Urothelium cell line (cell line): Measurements from ENCODE around the gene RHBDL3.
A peak's percentile ranks its signal among the peaks of the same experiment; 100 is the strongest.

Experiments
- DNase-seq: peaks from one replicate; pipeline ENCODE4 v3.0.0; 2011; ENCODE audit warnings: low spot score, mixed read lengths
- FAIRE-seq: peaks from 2 replicates; lab custom pipeline; 2011; peaks lifted over from hg19 to GRCh38; lab: Jason Lieb, UNC

Gene RHBDL3

DNA sequence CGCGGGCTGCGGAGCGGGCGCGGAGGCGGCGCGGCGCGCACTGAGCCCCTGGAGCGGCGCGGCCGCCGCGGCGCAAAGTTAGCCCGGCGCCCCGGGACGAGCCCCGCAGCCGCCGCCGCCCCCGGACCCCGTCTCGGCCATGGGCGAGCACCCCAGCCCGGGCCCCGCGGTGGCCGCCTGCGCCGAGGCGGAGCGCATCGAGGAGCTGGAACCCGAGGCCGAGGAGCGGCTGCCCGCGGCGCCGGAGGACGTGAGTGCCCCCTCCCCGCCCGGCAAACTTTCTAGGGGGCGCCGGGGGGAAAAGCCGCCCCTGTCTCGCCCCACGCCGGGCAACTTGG is 388 bp downstream of the RHBDL3 start:
- no peak for DNase-seq
- no peak for FAIRE-seq

DNA sequence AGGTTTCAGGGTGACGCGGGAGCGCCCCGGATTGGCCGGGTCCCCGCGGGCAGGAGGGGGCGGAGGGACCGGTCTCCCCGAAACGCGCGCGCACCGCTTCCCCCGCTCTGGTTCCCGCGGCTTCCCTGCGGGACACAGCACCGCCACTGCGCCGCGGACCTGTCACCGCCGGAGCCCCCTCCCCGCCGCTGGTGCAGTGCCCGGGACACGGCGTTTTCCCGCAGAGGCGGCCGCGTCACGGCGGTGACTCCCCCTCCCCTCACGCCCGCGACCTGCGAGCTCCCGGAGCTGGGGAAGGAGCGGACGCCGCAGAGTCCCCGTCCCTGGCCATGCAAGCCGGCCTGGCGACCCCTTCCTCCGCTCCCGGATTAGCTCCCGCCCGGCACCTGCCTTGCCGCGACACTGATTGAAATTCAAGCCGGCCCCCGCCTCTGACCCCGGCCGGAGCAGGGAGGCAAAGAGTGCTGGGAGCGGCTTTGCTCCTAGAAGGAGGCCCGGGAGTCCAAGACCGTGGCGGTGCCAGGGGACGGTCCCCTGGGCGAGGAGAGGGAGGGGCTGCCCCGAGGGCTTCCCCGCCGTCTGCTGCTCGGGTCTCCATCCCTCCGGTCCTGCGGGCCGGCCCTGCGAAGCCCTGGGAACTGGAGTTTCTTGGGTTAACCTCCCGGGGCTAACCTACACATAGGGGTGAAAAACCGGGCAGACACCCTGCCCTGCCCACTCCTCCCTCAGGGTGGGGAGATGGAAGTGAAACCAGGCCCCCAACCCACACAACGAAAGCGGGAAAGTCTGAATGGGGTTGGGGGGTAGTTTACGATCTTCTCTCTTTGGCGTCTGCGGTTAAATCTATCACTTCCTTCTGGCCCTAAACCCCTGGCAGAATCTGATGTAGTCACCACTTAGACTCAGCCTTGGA is 1.0 kb downstream of the RHBDL3 start:
- no peak for DNase-seq

DNA sequence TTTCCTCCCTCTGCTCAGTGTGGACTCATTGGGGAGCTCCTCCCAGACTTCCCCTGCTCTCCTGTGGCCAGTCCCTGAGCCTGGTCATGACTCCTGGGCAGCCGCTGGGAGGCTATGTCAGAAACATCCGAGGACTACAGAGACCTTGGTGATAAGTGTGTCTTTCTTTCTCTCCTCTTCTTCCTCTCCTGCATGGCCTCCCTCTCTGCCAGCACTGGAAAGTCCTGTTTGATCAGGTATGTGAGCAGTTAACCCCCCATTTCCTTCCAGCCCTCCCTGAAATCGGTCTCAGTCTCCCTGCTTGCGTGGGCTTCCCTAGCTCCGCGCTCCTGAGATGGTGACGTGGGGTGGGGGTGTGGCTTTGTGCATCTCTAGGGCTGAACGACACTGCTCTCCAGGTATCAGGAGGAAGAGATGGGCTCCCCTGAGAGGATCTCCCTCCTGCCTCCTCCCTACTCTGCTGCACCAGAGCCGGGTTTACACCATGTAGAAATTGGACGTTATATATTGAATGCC is 2.1 kb downstream of the RHBDL3 start:
- FAIRE-seq, result no peak

More for the DNA sequence above, 1.0 kb downstream of the RHBDL3 start:
- FAIRE-seq, result no peak

DNA sequence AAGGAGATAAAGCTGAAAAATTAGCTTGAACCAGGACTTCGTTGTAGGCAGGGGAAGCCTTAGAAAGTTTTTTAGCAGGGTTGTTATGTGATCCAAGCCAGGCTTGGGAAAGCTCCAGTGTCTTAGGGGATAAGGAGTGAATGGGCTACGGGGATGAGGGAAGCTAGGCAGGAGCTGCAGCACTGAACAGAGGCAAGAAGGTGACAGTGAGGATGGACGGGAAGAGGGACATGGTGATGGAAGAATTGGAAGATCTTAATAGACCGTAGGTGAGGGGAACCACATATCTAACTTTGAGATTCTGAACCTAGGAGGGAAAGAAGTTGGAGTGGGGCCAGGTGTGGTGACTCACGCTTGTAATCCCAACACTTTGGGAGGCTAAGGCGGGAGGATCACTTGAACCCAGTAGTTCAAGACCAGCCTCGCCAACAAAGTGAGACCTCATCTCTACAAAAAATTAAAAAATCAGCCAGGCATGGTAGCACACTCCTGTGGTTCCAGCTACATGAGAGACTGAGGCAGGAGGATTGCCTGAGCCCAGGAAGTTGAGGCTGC is 3.2 kb downstream of the RHBDL3 start:
- peak; percentile 90 for FAIRE-seq
- DNase-seq, result no peak

More for the DNA sequence above, 2.1 kb downstream of the RHBDL3 start:
- no peak for DNase-seq

DNA sequence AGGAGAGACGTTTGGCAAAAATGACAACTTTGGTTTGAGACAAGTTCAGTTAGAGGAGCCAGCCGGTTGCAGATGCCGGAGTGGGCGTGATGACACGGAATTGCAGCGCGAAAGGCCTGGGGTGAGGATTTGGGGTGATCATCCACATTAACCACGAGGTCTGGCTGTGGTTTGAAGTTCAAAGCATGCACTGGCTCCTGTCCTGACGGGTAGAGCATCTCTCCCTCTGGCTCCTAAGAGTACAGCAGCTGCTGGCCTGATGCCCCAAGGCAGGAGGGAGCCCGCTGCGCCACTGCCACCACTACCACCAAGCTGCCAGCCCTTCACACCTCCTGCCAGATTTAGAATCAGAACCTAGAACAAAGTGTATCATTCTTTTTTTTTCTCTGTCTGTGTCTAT is 3.7 kb downstream of the RHBDL3 start:
- DNase-seq (no peak), FAIRE-seq (no peak)

DNA sequence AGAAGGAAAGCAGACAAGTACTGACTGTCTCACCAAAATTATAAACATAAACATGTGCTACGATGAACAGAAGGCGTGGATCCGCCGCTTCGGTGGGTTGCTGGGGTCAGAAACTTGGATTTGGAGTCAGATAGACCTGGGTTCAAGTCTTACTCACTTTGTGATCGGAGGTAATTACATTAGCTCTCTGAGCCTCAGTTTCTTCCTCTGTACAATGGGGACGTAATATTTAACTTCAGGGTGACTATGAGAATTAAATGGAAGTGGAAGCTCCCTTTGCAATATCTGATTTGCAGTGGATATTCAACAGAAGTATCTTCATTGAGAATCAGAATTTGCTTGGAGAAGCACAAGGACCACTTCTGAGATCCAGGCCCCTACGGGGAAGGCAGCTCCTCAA is 6.2 kb downstream of the RHBDL3 start:
- FAIRE-seq (no peak), DNase-seq (no peak)

DNA sequence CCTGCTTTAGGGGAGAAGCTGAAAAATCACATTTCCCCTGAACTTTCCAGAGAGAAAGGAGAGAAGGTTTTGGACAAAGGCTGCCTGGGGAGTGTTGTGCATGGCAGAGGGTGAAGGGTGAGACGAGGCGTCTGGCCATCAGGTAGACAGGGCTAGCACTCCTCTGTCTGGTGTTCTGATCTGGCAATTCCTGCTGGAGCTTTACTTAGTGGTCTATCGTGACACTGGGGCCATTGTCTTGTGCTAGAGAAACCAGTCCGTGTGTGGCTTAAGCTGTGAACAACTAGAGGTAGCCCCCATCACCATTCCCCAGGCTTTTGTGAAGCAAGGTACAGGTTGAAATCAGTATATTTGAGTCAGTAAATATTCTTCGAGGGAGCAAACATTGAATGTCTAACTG is 8.5 kb downstream of the RHBDL3 start:
- DNase-seq, result no peak
- FAIRE-seq, result no peak

DNA sequence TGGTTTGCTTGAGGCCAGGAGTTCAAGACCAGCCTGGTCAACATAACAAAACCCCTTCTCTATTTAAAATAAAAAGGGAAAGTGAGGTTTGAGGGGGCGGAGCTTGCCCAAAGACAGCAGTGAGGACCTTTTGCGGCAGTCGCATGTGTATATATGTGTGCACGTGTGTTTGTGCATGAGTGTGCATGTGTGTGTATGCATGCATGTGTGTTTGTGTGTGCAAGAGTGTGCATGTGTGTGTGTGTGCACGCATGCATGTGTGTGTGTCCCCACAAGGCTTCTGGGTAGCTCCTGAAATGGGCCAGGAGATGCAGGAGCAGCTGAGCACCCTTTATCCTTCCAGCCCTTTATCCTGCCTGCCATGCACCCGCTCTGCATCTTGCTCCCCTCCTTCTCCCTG is 9.0 kb downstream of the RHBDL3 start:
- FAIRE-seq, result peak; percentile 42
- no peak for DNase-seq

DNA sequence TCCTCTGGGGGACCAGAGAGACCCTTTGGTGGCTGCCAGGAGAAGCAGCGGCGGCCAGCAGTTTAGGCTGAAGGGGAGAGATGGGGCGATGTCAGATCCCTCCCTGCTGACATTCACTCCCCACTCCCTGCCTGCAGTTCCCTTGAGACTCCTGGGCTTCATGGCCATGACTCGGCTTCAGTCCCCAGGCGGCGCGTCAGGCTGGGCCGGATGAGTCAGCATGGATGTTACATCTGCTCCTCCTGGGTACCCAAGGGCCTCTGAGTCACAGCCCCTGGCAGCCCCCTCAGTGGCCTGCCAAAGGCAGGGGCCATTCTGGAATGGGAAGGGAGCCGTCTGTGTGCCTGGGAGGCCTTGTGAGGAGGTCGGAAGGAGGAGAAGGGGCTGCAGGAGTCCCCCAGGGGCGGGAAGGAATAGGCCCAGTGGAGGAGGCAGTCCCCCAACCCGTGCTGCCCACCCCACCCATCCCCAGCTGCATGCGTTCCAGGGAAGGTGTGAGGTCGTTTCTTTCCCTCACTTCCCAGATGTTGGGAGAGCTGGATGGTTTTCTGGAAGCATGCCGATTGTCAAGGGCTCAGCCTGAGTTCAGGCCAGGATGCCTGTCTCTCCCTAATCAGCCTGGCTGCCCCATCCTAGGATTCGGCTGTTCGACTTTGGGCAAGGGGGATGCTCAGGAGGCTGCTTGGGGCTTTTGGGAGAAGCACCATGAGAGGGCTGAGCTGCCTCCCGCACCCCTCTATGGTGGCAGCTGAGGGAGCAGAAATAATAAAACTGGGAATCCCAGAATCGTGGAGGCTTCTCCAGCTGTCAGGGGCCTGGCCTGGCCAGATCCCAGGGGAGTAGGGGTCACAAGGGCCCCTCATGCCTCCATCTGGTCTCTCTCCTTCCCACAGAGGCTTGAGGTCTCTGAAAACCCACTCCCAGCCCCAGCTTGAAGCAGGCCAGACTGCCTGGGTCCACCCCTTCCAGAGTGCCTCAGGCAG is 9.7 kb downstream of the RHBDL3 start:
- FAIRE-seq (peak; percentile 86), DNase-seq (peak; percentile 95)

DNA sequence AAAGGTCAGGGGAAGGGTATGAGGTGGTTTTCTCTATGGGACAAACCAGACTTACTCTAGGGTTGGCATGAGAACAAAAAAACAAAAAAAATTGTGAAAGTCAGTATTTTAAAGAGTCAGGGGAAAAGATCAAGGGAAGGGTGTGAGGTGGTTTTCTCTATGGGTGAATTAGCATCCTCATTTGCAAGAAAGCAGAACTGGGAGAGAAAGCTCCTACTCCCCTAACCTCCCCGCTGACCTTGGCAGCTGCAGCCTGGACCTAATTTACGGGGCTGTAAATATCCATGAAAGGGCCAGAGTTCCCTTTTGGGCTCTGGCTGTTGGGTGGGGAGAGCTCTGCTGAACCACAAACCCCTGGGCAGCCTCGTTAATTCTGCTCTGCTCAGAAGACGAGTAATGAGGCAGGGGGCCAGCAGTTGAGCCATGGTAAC is 10.6 kb downstream of the RHBDL3 start:
- DNase-seq, result no peak
- no peak for FAIRE-seq

DNA sequence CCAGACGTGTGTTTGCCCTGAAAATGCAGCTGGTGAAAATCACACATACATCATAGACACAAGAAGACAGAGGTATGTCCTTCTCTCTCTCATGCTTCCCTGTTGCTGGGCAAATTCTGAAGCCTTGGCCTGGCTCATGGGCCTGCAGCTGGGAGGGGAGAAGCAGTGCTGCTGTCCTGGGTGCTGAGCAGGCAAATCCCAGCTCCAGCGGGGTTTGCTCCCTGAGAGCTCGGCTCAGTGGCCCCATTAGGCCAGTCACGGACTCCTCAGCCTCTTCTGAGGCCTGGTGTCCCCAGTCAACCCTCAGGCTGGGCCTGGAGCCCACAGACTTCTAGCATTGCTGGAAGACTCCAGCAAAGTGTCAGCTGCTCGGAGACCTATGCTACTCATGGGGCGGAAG is 11.7 kb downstream of the RHBDL3 start:
- DNase-seq (no peak), FAIRE-seq (no peak)

DNA sequence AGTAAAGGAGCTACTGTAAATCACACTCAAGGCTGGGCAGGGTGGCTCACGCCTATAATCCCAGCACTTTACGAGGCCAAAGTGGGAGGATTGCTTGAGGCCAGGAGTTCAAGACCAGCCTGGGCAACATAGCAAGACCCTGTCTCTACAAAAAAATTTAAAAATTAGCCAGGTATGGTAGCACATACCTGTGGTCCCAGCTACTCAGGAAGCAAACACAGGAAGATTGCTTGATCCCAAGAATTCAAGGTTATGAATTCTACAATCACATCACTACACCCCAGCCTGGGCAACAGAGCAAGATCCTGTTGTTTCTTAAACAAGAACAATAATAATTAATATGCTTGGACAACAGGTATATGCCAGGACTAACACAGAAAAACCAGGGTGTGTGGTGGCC is 13.2 kb downstream of the RHBDL3 start:
- DNase-seq (no peak), FAIRE-seq (no peak)

DNA sequence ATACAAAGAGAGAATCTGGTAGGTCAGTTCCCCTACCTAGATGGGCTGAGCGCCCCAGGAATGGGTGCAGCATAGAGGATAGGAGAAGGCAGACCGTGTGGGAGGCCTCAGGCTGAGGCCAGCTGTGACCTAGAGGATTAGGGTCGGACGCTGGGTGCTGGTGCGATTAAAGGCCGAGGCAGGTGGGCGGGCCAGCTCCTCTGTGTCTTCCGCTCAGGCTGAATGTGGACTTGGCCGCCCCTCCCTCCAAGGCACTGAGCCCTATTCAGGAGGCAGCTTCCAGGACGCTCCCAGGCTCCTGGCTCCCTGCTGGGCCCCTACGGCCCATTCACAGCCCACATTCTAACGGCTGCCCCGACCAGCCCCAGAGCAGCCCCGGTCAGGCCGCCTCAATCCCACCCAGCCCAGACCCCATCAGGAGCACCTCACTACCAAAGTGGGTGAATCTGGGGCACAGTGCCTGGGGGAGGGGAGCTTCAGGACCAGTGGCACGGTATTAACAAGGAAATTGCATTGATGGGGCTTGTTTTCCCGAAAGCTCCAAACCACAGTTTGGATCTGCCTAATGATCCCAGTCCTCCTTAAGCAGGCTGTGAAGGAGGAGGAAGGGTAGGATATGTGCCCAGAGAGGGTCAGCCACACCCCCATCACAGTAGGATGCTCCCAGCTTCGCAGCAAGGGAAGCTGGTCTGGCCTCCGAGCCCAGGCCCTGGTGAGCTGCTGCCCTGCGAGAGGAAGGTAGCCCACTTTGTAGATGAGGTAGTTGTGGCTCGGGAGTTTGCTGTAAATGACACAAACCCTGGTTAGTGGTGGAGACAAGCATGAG is 14.5 kb downstream of the RHBDL3 start:
- FAIRE-seq, result no peak
- DNase-seq, result no peak

DNA sequence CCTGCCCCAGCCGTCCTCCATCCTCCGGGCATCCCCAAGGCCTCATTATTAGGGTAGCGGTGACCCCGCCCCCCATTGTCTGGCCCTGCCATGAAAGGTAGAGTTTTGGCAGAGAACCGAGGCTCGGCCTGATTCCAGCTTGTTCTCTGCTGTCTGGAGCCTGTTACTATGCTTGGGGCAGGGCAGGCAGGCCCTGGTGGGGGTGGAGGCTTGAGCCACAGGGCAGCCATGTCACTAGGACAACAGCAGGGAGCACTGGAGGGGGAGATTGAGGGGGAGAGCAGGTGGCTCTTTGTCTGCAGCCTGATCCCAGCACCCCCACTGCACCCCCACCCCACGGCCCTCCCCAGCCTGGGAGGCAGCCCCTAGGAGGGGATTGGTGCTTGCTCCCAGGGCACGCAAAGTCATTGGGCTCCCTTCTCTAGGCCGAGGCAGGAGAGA is 15.4 kb downstream of the RHBDL3 start:
- DNase-seq (peak; percentile 59), FAIRE-seq (peak; percentile 17)

DNA sequence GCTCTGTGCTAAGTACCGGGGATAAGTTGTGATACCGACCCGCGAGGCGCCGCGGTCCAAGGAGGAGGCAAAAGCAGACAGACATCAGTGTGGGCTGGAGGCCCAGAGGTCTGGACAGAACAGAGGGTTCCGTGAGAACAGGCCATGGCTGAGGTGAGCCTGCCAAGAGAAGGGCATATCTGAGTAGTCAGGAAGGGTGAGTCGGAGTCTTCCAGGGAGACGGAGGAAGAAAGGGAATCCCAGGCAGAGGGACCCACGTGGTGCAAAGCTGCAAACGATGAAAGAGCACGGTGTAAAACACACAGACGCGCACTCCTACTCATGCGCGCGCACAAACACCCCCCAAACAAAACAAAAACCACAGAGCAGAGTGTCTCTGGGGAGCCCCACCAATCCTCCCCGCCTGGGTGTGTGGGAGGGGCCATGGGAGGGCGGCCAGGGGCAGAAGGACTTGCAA is 18.1 kb downstream of the RHBDL3 start:
- no peak for DNase-seq
- FAIRE-seq, result no peak

DNA sequence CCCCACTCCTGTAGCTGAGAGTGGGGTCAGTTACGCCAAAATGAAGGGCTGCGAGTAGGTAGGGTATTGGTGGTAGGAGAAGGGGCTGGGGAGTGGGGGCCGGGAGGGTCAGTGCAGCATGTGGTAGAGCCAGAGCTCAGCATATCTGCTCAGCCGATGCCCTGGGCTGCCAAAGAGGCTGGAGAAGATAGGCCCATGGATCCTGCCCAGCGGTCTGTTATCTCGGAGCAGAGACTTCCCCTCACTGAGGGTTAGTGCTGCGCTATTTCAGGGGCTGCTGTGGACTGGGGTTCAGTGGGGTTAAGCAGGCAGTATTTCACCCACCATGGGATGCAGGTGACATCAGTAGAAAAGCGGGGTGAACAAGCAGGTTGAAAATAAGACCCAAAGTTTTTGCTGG is 19.7 kb downstream of the RHBDL3 start:
- DNase-seq (no peak), FAIRE-seq (no peak)

DNA sequence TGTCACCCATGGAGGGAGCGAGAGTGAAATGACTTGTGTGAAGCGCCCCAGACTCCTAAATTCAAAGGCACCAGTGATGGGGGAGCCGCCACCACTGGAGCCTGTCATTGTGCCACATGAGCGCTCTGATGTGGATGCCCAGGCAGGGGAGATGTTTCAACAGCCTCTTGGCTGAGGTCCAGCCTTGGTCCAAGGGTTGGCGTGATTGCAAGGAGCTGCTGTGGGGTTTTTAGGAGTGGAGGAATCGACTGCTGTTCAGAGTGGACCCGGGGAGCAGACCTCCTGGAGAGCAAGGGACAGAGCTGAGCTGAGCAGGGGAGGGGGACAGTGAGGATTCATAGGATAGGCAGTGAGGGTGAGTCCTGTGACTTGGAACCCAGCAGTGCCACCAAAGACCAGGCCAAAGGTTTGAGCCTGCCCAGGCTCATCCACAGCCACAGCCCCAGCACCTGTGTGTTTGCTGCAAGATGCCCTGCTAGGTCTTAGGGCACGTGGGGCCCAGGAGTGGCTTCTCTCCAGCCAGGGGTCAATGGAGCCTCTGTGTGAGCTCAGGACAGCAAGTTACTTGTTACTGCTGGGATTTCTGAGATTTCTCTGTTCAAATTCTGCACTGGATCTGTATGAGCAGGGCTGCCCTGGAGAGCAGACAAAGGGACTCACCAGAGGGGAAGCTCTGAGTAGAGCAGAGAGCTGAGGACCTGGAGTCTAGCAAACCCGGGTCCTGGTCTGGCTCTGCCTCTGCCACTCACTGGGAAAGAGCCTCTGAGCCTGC is 20.3 kb downstream of the RHBDL3 start:
- DNase-seq (no peak), FAIRE-seq (no peak)

DNA sequence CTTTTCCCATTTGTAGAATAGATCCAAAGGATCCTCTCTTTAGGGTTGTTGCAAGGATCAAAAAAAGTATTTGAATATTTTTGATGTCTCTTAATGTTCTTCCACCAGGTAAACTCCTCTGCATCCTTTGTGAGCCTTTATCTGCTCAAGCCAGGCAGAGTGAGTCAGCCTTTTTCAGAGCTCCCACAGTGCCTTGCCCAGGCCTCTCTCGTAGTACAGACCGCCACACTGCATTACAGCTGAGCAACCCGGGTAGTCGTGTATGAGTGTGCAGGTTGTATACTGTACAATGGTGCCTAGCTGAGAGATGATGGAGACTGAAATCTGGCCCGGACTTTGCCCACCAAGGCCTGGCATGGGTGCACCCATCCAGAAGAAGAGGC is 20.9 kb downstream of the RHBDL3 start:
- FAIRE-seq (no peak), DNase-seq (no peak)

DNA sequence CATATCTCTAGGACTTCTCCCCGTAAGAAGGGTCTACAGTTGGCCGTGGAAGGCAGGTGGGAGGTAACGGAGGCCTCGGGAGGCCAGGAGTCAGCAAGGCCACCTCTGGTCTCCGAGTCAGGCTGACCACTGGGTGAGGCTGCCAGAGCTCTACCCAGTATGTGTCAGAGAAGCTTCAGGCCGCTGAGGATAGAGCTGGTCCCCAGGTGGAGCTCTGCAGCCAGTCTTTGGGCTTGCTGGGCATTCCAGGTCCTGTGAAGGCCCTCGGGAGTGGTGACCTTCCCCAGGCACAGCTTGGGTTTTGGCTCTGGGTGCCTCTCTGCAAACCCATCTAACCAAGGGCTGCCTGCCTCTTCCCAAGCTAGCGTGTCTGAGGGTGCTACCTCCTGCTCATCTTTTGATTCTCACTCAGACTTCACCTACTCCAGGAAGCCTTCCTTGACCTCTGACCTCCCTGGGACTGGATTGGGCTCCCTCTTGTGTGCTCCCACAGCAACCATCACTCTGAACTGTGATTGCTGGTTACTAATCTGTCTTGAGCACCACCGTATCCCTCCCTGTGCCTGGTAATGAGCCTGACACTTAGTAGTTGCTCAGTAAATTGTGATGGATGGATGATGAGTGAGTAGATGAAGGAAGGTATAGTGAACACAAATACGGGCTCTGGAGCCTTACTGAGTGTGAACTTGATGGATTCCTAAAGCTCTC is 22.3 kb downstream of the RHBDL3 start:
- DNase-seq, result no peak

More for the DNA sequence above, 22.3 kb downstream of the RHBDL3 start:
- no peak for FAIRE-seq
